ENCODE data around the gene IFNAR1. TPM values are rescaled to one million over a fixed set of nuclear protein-coding genes. Genes with fewer than 3 reads are reported as not detected.
A peak's percentile ranks its signal among the peaks of the same experiment; 100 is the strongest.
"Not testable (repeated sequence)": the region's sequence is repeated elsewhere in the genome, so short reads cannot be mapped to it uniquely, and the experiment has no call there.

IFNAR1 gene
- total RNA-seq, 1 donor from 2014 or later = 42.8 TPM

DNA sequence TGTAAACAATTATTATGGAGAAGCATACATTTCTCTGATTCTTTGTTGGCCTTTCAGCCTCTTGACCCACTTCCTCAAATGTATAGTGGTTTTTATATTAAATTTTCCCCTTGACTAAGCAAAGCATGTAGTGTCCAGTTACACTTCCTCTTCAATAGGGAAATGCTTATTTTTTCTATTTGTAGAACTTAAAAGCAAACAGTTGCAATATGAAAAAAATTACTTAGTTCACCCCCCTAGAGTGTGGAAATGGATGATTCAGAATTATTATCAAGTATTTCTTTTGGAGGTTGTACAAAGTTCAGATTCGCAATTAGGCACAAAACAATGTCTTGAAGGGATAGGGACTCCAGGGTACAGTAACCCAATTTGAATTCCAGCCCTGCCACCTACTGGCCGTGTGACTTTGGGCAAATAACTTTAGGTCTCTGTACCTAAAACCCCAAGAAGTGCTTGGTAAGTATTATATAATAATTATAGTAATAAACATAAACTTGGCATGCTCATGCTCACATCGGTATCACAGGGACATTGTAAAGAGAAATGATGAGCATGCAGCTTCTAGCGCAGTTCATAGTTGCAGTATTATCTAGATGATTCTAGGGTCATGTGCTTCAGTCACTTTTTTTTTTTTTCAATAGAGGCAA, 49.8 kb downstream of the IFNAR1 start:
- H3K9me3 Mint-ChIP-seq (ENCODE audit: unreplicated experiment) = no peaks in the 10 kb centered on the region
- TF ChIP-seq, protein P1, sequence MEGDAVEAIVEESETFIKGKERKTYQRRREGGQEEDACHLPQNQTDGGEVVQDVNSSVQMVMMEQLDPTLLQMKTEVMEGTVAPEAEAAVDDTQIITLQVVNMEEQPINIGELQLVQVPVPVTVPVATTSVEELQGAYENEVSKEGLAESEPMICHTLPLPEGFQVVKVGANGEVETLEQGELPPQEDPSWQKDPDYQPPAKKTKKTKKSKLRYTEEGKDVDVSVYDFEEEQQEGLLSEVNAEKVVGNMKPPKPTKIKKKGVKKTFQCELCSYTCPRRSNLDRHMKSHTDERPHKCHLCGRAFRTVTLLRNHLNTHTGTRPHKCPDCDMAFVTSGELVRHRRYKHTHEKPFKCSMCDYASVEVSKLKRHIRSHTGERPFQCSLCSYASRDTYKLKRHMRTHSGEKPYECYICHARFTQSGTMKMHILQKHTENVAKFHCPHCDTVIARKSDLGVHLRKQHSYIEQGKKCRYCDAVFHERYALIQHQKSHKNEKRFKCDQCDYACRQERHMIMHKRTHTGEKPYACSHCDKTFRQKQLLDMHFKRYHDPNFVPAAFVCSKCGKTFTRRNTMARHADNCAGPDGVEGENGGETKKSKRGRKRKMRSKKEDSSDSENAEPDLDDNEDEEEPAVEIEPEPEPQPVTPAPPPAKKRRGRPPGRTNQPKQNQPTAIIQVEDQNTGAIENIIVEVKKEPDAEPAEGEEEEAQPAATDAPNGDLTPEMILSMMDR (IDR thresholded peaks at IDR 0.05) = peak; percentile 69
- no peaks in the 10 kb centered on the region for H3K27me3 Mint-ChIP-seq (ENCODE audit: unreplicated experiment)
- no peak for DNase-seq (ENCODE audit: extremely low spot score, unreplicated experiment)
- H3K4me1 Mint-ChIP-seq (ENCODE audit: unreplicated experiment) = peaks cover 21% of the 10 kb centered on the region
- H3K27ac Mint-ChIP-seq (ENCODE audit: unreplicated experiment) = peak overlapping the region; percentile 47
- no peaks in the 10 kb centered on the region for H3K36me3 Mint-ChIP-seq (ENCODE audit: unreplicated experiment)
- H3K4me3 Mint-ChIP-seq (ENCODE audit: unreplicated experiment) = no peak overlapping the region

GRCh38 chr21:33375101-33375644, 50.4 kb downstream of the IFNAR1 start:
- H3K36me3 Mint-ChIP-seq (ENCODE audit: unreplicated experiment) = no peaks in the 10 kb centered on the region
- H3K4me3 Mint-ChIP-seq (ENCODE audit: unreplicated experiment) = no peak overlapping the region
- no peak for DNase-seq (ENCODE audit: extremely low spot score, unreplicated experiment)
- H3K27ac Mint-ChIP-seq (ENCODE audit: unreplicated experiment) = peak overlapping the region; percentile 5
- no peaks in the 10 kb centered on the region for H3K27me3 Mint-ChIP-seq (ENCODE audit: unreplicated experiment)
- H3K9me3 Mint-ChIP-seq (ENCODE audit: unreplicated experiment) = no peaks in the 10 kb centered on the region
- TF ChIP-seq, protein P1 (IDR thresholded peaks at IDR 0.05) = no peak
- peaks cover 26% of the 10 kb centered on the region for H3K4me1 Mint-ChIP-seq (ENCODE audit: unreplicated experiment)

GRCh38 chr21:33377221-33377920, 52.6 kb downstream of the IFNAR1 start:
- H3K27me3 Mint-ChIP-seq (ENCODE audit: unreplicated experiment) = no peaks in the 10 kb centered on the region
- peaks cover 42% of the 10 kb centered on the region for H3K4me1 Mint-ChIP-seq (ENCODE audit: unreplicated experiment)
- H3K27ac Mint-ChIP-seq (ENCODE audit: unreplicated experiment) = no peak overlapping the region
- H3K36me3 Mint-ChIP-seq (ENCODE audit: unreplicated experiment) = no peaks in the 10 kb centered on the region
- TF ChIP-seq, protein P1 (IDR thresholded peaks at IDR 0.05) = no peak
- no peak overlapping the region for H3K4me3 Mint-ChIP-seq (ENCODE audit: unreplicated experiment)
- no peaks in the 10 kb centered on the region for H3K9me3 Mint-ChIP-seq (ENCODE audit: unreplicated experiment)
- DNase-seq (ENCODE audit: extremely low spot score, unreplicated experiment) = no peak

- TF ChIP-seq, protein P1 (IDR thresholded peaks at IDR 0.05) = no peak
- Mint-ChIP-seq H3K27me3 (ENCODE audit: unreplicated experiment) (no peaks in the 10 kb centered on the region), H3K27ac (ENCODE audit: unreplicated experiment) (no peak overlapping the region), H3K36me3 (ENCODE audit: unreplicated experiment) (no peaks in the 10 kb centered on the region), H3K9me3 (ENCODE audit: unreplicated experiment) (no peaks in the 10 kb centered on the region), H3K4me1 (ENCODE audit: unreplicated experiment) (peaks cover 49% of the 10 kb centered on the region), H3K4me3 (ENCODE audit: unreplicated experiment) (no peak overlapping the region)
- no peak for DNase-seq (ENCODE audit: extremely low spot score, unreplicated experiment)
Observed at GRCh38 chr21:33378081-33378480, 53.3 kb downstream of the IFNAR1 start.

DNA sequence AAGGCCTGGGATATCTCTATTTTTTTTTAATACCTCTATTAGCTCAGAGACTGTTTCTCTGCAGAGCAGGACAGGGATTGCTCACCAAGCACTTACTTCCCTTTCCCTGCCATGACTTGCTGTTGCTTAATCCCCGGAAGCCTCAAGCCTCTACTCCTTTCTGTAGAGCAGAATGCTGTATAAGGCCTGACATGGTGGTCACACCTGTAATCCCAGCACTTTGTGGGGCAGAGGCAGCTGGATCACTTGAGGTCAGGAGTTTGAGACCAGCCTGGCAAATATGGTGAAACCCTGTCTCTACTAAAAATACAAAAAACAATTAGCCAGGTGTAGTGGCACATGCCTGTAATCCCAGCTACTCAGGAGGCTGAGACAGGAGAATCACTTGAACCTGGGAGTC, 55.2 kb downstream of the IFNAR1 start:
- peaks cover 44% of the 10 kb centered on the region for H3K4me1 Mint-ChIP-seq (ENCODE audit: unreplicated experiment)
- H3K36me3 Mint-ChIP-seq (ENCODE audit: unreplicated experiment); H3K9me3 Mint-ChIP-seq (ENCODE audit: unreplicated experiment); H3K27me3 Mint-ChIP-seq (ENCODE audit: unreplicated experiment); DNase-seq (ENCODE audit: extremely low spot score, unreplicated experiment); H3K4me3 Mint-ChIP-seq (ENCODE audit: unreplicated experiment): not testable (repeated sequence)
- H3K27ac Mint-ChIP-seq (ENCODE audit: unreplicated experiment) = peak overlapping the region; percentile 90
